ENCODE results near the gene EDDM13.
A peak's percentile ranks its signal among the peaks of the same experiment; 100 is the strongest.
"Not testable (repeated sequence)": the region's sequence is repeated elsewhere in the genome, so short reads cannot be mapped to it uniquely, and the experiment has no call there.

The EDDM13 gene

GRCh38 chr19:56290104-56290503, 17.6 kb downstream of the EDDM13 start:
- in situ Hi-C loops (cut with MboI; ENCODE audit: low pct_unique_long_range_greater_than_20kb, low sequenced_read_pairs) = no loop called here

GRCh38 chr19:56291867-56292266, 19.3 kb downstream of the EDDM13 start:
- in situ Hi-C loops (cut with MboI; ENCODE audit: low pct_unique_long_range_greater_than_20kb, low sequenced_read_pairs) = no loop called here
- no peak for DNase-seq

More at GRCh38 chr19:56290104-56290503, 17.6 kb downstream of the EDDM13 start:
- DNase-seq = no peak

GRCh38 chr19:56294549-56294948, 22.0 kb downstream of the EDDM13 start:
- DNase-seq = no peak
- in situ Hi-C loops (cut with MboI; ENCODE audit: low pct_unique_long_range_greater_than_20kb, low sequenced_read_pairs) = no loop called here

GRCh38 chr19:56295531-56296455, 23.2 kb downstream of the EDDM13 start:
- in situ Hi-C loops (cut with MboI; ENCODE audit: low pct_unique_long_range_greater_than_20kb, low sequenced_read_pairs) = no loop called here
- no peak for DNase-seq

DNA sequence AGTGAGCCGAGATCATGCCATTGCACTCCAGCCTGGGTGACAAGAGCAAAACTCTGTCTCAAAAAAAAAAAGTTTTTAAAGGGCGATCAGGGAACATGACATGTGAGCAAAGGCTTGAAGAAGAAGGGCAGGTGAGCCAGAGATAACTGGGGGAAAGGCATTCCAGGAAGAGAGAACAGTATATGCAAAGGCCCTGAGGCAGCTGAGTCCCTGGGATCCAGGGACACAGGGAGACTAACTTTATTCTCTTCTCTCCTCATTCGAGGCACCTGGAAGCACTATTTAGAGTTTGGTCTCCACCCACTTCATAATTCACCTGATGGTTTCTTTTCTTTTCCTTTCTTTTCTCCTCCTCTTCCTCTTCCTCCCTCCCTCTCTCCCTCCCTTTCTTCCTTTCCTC, 24.5 kb downstream of the EDDM13 start:
- DNase-seq = no peak

GRCh38 chr19:56299688-56300087, 27.1 kb downstream of the EDDM13 start:
- in situ Hi-C loops (cut with MboI; ENCODE audit: low pct_unique_long_range_greater_than_20kb, low sequenced_read_pairs) = no loop called here
- DNase-seq = no peak

More for the DNA sequence above, 24.5 kb downstream of the EDDM13 start:
- in situ Hi-C loops (cut with MboI; ENCODE audit: low pct_unique_long_range_greater_than_20kb, low sequenced_read_pairs) = no loop called here

GRCh38 chr19:56301155-56301554, 28.6 kb downstream of the EDDM13 start:
- in situ Hi-C loops (cut with MboI; ENCODE audit: low pct_unique_long_range_greater_than_20kb, low sequenced_read_pairs) = no loop called here
- DNase-seq = no peak

- DNase-seq = no peak
- in situ Hi-C loops (cut with MboI; ENCODE audit: low pct_unique_long_range_greater_than_20kb, low sequenced_read_pairs) = no loop called here
These were observed 29.5 kb downstream of the EDDM13 start for GRCh38 chr19:56301886-56302620.

DNA sequence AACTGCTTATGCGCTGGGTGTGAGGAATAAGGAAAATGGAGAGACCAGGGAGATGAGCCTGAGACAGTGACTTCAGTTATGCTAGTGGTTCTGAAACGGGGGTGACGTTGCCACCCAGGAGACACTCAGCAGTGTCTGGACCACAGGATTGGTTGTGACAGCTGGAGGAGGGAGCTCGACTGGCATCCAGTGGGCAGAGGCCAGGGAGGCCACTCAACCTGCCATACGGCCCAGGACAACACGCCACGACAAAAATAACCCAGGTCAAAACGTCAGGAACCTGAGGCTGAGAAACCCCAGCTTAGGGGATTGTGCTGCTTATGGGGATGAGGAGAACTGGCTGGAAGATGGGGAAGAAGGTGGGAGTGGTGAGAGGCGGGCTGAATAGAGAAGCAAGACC, 31.7 kb downstream of the EDDM13 start:
- DNase-seq = no peak
- in situ Hi-C loops (cut with MboI; ENCODE audit: low pct_unique_long_range_greater_than_20kb, low sequenced_read_pairs) = no loop called here

DNA sequence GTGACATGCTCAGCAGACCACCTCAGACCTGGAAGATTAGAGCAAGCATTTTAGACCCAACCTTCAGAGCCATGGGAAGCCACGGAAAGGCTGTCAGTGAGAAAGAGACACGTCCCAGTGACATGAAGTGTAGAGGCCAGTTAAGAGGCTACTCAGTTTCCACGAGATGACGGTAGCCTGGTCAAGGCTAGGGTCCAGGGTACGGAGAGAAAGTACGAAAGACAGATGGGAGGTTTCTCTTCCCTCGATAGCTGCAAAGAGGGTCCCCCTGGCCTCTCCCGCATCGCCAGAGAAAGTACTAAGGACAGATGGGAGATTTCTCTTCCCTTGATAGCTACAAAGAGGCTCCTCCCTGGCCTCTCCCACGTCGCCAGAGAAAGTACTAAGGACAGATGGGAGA, 33.5 kb downstream of the EDDM13 start:
- in situ Hi-C loops (cut with MboI; ENCODE audit: low pct_unique_long_range_greater_than_20kb, low sequenced_read_pairs) = no loop called here

DNA sequence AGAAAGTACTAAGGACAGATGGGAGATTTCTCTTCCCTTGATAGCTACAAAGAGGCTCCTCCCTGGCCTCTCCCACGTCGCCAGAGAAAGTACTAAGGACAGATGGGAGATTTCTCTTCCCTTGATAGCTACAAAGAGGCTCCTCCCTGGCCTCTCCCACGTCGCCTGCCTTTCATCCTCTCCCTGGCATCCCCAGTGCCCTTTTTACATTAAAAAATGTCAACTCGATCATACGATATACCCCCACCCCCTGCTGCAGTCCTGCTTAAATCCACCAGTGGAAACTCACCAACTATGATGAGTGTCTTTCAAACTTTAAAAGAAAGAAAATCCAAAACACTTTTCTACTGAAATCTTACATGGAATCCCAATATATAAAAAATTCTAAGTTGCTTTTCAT, 34.5 kb downstream of the EDDM13 start:
- in situ Hi-C loops (cut with MboI; ENCODE audit: low pct_unique_long_range_greater_than_20kb, low sequenced_read_pairs); DNase-seq: not testable (repeated sequence)

More for the DNA sequence above, 33.5 kb downstream of the EDDM13 start:
- no peak for DNase-seq

- DNase-seq = no peak
- in situ Hi-C loops (cut with MboI; ENCODE audit: low pct_unique_long_range_greater_than_20kb, low sequenced_read_pairs) = no loop called here
These were observed 36.2 kb downstream of the EDDM13 start for GRCh38 chr19:56308792-56309191.

GRCh38 chr19:56309511-56310185, 37.1 kb downstream of the EDDM13 start:
- in situ Hi-C loops (cut with MboI; ENCODE audit: low pct_unique_long_range_greater_than_20kb, low sequenced_read_pairs) = no loop called here

GRCh38 chr19:56310462-56310861, 37.9 kb downstream of the EDDM13 start:
- in situ Hi-C loops (cut with MboI; ENCODE audit: low pct_unique_long_range_greater_than_20kb, low sequenced_read_pairs) = no loop called here
- DNase-seq = no peak

More at GRCh38 chr19:56309511-56310185, 37.1 kb downstream of the EDDM13 start:
- peak; percentile 69 for DNase-seq

GRCh38 chr19:56312342-56312741, 39.8 kb downstream of the EDDM13 start:
- DNase-seq = no peak
- in situ Hi-C loops (cut with MboI; ENCODE audit: low pct_unique_long_range_greater_than_20kb, low sequenced_read_pairs) = no loop called here

- in situ Hi-C loops (cut with MboI; ENCODE audit: low pct_unique_long_range_greater_than_20kb, low sequenced_read_pairs) = no loop called here
- peak; percentile 15 for DNase-seq
These were observed 40.5 kb downstream of the EDDM13 start for GRCh38 chr19:56312787-56313657.

DNA sequence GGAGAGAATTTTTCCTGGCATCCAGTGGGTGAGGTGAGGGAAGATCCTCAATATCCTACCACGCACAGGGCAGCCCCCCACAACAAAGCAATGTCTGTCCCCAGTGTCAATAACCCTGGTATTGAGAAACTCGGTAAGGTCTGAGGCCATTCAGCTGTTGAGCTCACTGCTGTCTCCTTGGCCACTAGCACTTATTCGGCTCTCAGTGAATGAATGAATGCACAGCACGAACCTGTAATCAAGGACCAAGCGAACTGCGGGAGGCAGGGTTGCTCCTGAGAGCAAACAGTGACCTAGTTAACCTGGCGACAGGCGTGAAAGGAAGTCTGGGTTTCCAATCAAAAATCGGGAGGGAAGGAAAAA, 41.5 kb downstream of the EDDM13 start:
- in situ Hi-C loops (cut with MboI; ENCODE audit: low pct_unique_long_range_greater_than_20kb, low sequenced_read_pairs) = no loop called here
- no peak for DNase-seq

GRCh38 chr19:56314381-56315076, 42.0 kb downstream of the EDDM13 start, which contains the start of gene ZSCAN5A:
ZSCAN5A (minus strand) TSS chr19:56314839; CDS start chr19:56225046, 89,793 bp downstream.
- DNase-seq = peak; percentile 98
- in situ Hi-C loops (cut with MboI; ENCODE audit: low pct_unique_long_range_greater_than_20kb, low sequenced_read_pairs) = no loop called here
